Right atrium auricular region (tissue), 2 donors: ENCODE measurements around the gene FCGBP. TPM values are rescaled to one million over a fixed set of nuclear protein-coding genes. Genes with fewer than 3 reads are reported as not detected.

ENCODE experiments used
- DNase-seq: peaks from one replicate; pipeline ENCODE4 v3.0.0-alpha.2; 2019; ENCODE audit warnings: low spot score
- H3K27ac ChIP-seq, 2 donors: fragments of 200-600 bp; sonication (generic); 1 replicate in 1 of 2; 2 replicates in 1 of 2; pipeline ENCODE4 v1.5.1; 2016 to 2019
- H3K27me3 ChIP-seq, 2 donors: fragments of 200-600 bp; sonication (generic); one replicate each; pipeline versions ENCODE4 v1.5.1 to v1.6.0; 2017 to 2019
- H3K36me3 ChIP-seq: fragments of 200-600 bp; sonication (generic); one replicate; pipeline ENCODE4 v1.5.1; 2016
- H3K4me1 ChIP-seq, 2 donors: fragments of 200-600 bp; sonication (generic); one replicate each; pipeline versions ENCODE4 v1.5.1 to v1.6.0; 2017 to 2019
- H3K4me3 ChIP-seq, 2 donors: fragments of 200-600 bp; sonication (generic); 1 replicate in 1 of 2; 2 replicates in 1 of 2; pipeline ENCODE4 v1.5.1; 2017 to 2019; ENCODE audit warnings: mild to moderate bottlenecking in 1 of 2, moderate library complexity in 1 of 2
- H3K9me3 ChIP-seq, 2 donors: fragments of 200-600 bp; sonication (generic); one replicate each; pipeline ENCODE4 v1.5.1; 2019
- total RNA-seq, 2 donors: library from RNA; depleted of rRNA; stranded (reverse); fragments of >200 nt; gene quantifications; one replicate each; pipeline ENCODE4 v1.1.0, GENCODE V29; 2016
- TF ChIP-seq, protein P1 (sequence below), 2 donors: fragments of 200-600 bp; sonication (generic); IDR thresholded peaks; one replicate each; pipeline ENCODE4 v1.5.1; 2019; ENCODE audit warnings: antibody characterized with exemption in 2 of 2

FCGBP gene
- 10 to 100 TPM in 1 of 2 donors, 1 to 10 TPM in 1; 3.6 to 45.5 TPM for total RNA-seq

DNA sequence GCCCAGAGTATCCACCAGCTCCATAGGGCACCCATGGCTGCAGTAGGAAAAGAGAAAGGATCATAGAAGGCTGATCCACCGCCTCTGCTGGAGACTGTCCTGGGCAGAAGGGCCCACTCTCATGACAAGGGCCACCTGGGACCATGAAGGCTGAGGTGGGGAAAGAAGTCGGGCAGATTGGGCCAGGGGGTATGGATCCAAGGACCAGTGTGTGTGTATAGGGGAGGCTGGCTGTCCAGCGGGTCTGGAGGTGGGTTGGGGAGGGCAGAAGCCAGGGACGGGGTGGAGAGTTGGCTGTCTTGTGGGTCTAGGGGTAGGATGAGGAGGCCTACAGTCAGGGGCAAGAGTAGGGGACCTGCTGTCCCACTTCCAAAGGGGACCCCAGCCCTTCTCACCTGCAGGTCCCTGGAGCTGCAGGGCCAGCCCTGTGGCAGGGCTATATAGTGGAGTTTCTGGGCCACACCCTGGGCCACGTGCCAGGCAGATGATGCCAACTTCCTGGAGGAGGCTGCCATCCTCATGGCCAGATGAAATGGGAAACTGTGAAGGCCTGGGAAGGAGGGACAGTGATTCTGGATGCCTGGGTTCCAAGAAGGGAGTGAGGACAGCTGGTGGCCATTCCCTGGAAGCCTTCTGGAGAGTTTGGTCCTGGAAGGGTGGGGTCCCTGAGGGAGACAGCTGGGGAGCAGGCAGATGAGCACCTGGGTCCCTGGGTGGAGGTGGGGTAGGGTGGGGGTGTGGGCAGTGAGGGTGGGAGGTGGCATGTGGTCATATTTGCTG lies at the start of gene FCGBP:
FCGBP (minus strand) TSS at position 51 of the 780 bp plus-strand sequence.
- H3K4me3 ChIP-seq: no peak within 1 kb of the TSS
- no peak for DNase-seq
- no peaks in the 10 kb centered on the region for H3K36me3 ChIP-seq
- H3K9me3 ChIP-seq: peaks cover 0 to 5% of the 10 kb centered on the region in 2 donors
- no peaks in the 10 kb centered on the region for H3K27me3 ChIP-seq
- H3K27ac ChIP-seq: no peak within 1 kb of the TSS
- no peaks in the 10 kb centered on the region for H3K4me1 ChIP-seq
- TF ChIP-seq, protein P1, sequence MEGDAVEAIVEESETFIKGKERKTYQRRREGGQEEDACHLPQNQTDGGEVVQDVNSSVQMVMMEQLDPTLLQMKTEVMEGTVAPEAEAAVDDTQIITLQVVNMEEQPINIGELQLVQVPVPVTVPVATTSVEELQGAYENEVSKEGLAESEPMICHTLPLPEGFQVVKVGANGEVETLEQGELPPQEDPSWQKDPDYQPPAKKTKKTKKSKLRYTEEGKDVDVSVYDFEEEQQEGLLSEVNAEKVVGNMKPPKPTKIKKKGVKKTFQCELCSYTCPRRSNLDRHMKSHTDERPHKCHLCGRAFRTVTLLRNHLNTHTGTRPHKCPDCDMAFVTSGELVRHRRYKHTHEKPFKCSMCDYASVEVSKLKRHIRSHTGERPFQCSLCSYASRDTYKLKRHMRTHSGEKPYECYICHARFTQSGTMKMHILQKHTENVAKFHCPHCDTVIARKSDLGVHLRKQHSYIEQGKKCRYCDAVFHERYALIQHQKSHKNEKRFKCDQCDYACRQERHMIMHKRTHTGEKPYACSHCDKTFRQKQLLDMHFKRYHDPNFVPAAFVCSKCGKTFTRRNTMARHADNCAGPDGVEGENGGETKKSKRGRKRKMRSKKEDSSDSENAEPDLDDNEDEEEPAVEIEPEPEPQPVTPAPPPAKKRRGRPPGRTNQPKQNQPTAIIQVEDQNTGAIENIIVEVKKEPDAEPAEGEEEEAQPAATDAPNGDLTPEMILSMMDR (IDR thresholded peaks at IDR 0.05): no peak

DNA sequence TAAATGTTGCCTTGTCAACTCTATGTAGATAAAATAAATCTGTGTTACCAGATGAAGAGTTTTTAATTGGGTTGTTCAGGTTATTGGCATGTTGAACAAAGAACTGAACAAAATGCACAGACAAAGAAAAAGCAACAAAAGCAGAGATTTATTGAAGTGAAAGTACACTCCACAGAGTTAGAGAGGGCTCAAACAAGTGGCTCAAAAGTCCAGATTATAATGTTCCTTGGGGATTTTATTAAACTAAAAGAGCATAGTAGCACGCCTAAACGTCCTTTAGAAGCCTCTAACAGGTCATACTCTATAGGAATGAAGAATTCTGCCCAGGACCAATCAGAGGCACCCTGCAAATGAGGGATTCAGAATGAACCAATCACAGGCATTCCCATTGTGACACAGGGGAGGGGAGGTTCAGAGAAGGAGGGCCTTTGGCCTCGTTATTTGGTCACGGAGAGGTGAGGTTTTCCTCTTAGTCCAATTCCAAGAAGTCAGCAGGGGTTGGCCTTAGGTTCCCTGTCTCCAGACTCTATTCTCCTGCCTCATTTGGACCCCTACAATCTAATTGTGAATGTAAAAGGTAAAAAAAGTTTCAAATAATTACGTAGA lies 49.4 kb upstream of the FCGBP start:
- TF ChIP-seq, protein P1 (IDR thresholded peaks at IDR 0.05): no peak
- peaks cover 29% of the 10 kb centered on the region for H3K36me3 ChIP-seq
- no peak overlapping the region for H3K4me3 ChIP-seq
- no peak overlapping the region for H3K27ac ChIP-seq
- no peaks in the 10 kb centered on the region for H3K4me1 ChIP-seq
- H3K9me3 ChIP-seq: peaks cover 0 to 17% of the 10 kb centered on the region in 2 donors
- no peak for DNase-seq
- no peaks in the 10 kb centered on the region for H3K27me3 ChIP-seq

DNA sequence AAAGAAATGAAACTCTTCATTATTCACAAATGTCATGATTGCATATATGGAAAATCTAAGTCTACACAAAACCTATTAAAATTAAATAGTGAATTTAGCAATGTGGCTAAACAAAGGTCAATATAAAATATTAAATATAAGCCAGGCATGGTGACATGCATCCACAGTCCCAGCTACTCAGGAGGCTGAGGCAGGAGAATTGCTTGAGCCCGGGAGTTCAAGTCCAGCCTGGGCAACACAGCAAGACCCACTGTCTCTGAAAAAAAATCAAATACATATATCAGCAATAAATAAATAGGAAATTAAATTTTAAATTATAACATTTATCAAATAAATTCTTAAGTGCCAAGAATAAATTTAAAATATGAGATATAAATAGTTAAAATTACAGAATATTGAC lies 48.4 kb upstream of the FCGBP start:
- no peaks in the 10 kb centered on the region for H3K27me3 ChIP-seq
- no peak overlapping the region for H3K27ac ChIP-seq
- H3K9me3 ChIP-seq: peaks cover 0 to 17% of the 10 kb centered on the region in 2 donors
- no peaks in the 10 kb centered on the region for H3K4me1 ChIP-seq
- DNase-seq: no peak
- TF ChIP-seq, protein P1 (IDR thresholded peaks at IDR 0.05): no peak
- H3K36me3 ChIP-seq: peaks cover 38% of the 10 kb centered on the region
- H3K4me3 ChIP-seq: no peak overlapping the region

DNA sequence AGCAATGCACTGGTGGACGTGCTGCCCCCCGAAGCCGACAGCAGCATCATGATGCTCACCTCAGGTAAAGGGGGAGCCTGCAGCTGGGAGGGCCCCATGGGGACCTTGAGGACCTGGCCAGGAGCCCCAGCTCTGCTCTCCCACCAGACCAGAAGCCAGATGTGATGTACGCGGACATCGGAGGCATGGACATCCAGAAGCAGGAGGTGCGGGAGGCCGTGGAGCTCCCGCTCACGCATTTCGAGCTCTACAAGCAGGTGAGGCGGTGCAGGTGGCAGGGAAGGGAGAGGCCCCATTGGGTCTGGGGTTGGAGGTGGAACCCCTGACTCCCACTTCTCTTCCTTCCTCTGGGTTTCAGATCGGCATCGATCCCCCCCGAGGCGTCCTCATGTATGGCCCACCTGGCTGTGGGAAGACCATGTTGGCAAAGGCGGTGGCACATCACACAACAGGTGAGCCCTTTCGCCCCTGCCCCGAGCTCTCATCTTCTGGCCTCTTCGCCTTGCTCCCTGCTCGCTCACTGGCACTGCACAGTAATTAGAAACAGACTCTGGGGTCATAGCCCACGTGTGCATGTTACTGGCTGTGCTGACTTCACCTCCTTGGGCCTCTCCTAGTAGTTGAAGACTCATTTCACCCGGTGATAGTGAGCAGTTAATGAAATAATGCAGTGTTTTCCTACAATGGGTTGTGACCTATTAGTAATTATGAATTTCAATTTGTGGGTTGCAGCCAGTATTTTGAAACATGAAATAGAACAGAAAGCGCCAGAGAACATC lies 40.1 kb upstream of the FCGBP start:
- H3K9me3 ChIP-seq: no peaks in the 10 kb centered on the region
- peaks cover 0 to 19% of the 10 kb centered on the region in 2 donors for H3K4me1 ChIP-seq
- H3K27me3 ChIP-seq: no peaks in the 10 kb centered on the region
- H3K27ac ChIP-seq: no peak overlapping the region
- DNase-seq: no peak
- TF ChIP-seq, protein P1 (IDR thresholded peaks at IDR 0.05): no peak
- no peak overlapping the region for H3K4me3 ChIP-seq
- H3K36me3 ChIP-seq: peaks cover 69% of the 10 kb centered on the region

DNA sequence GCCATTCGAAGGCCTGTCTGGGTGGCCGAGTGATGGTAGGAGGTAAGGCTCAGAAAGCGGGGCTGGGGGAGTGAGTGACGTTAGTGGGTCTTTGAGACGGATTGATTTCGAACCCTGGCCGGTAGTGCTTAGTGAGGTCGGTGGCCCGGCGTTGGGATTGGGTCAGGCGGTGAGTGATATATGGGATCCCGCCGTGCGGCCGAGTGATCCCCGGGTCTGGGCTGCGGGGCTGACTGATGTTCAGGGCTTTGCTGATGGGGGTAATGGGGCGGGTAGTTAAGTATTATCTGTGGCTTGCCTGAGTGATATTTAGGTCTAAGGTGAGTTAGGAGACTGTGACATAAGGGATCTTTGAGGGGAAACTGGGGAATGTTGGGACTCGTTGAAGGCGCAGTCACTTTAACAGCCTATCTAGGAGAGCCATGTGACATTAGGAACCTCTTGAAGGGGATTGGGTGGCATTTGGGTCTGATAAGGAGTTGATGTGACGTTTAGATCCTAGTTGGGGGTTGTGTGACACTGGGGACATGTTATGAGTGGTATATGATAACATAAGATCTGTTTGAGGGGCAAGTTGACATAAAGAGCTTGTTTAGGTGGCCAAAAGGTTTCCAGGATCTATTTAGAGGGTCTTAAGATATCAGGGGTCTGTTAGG lies 37.1 kb upstream of the FCGBP start:
- peaks cover 0 to 27% of the 10 kb centered on the region in 2 donors for H3K4me1 ChIP-seq
- H3K9me3 ChIP-seq: no peaks in the 10 kb centered on the region
- H3K4me3 ChIP-seq: peak overlapping the region; percentile 81 to 97
- H3K36me3 ChIP-seq: peaks cover 39% of the 10 kb centered on the region
- no peak for DNase-seq
- no peaks in the 10 kb centered on the region for H3K27me3 ChIP-seq
- TF ChIP-seq, protein P1 (IDR thresholded peaks at IDR 0.05): no peak
- peak overlapping the region; percentile 92 to 94 for H3K27ac ChIP-seq
